ENCODE results near the gene AGBL3. TPM values are rescaled to one million over a fixed set of nuclear protein-coding genes. Genes with fewer than 3 reads are reported as not detected.

The AGBL3 gene
- total RNA-seq, 1 donor from 2014 or later, result 0.91 TPM

DNA sequence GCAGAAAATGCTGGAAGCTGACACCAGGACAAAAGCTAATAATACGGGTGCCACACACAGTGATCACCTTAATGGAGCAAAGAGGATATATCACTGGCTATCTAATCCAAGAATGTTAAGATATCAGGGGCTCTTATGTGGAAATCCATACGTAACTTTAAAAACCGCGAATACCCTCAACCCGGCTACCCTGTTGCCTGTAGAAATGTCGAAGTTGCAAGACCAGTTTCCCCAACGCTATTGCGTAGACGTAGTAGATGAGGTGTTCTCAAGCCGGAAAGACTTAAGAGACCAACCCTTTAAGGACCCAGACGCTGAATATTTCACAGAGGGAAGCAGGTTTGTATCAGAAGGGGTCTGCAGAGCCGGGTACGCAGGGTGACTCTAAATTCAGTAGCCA is 192.1 kb downstream of the AGBL3 start:
- Histone ChIP-seq H3K4me3 (ENCODE audit: insufficient read depth, low read depth, low read length) (no peak overlapping the region), H3K27me3 (ENCODE audit: insufficient read depth, low read length) (no peaks in the 10 kb centered on the region), H3K4me2 (ENCODE audit: low read length) (no peak overlapping the region), H4K20me1 (ENCODE audit: insufficient read depth, low read length) (no peaks in the 10 kb centered on the region), H3K4me1 (ENCODE audit: insufficient read depth, low read length) (no peaks in the 10 kb centered on the region), H3K9me3 (ENCODE audit: insufficient read depth, low read depth, low read length) (peaks cover 27% of the 10 kb centered on the region), H3K9ac (ENCODE audit: low read length) (no peak overlapping the region), H3K27ac (ENCODE audit: low read depth, low read length) (no peak overlapping the region), H3K79me2 (ENCODE audit: insufficient read depth, low read length) (no peaks in the 10 kb centered on the region), H2AFZ (ENCODE audit: low read depth, low read length) (no peak overlapping the region), H3K36me3 (ENCODE audit: insufficient read depth, low read length) (peaks cover 7% of the 10 kb centered on the region)
- Mint-ChIP-seq H3K4me3 (ENCODE audit: unreplicated experiment) (no peak overlapping the region), H3K27me3 (ENCODE audit: low read depth, unreplicated experiment) (no peaks in the 10 kb centered on the region), H3K36me3 (ENCODE audit: low read depth, unreplicated experiment) (peaks cover 27% of the 10 kb centered on the region), H3K27ac (ENCODE audit: unreplicated experiment) (no peak overlapping the region), H3K9me3 (ENCODE audit: unreplicated experiment) (peaks cover 30% of the 10 kb centered on the region), H3K4me1 (ENCODE audit: low read depth, unreplicated experiment) (peaks cover 5% of the 10 kb centered on the region)
- TF ChIP-seq CTCF (IDR thresholded peaks at IDR 0.05; ENCODE audit: insufficient read depth, low read depth, low read length), result no peak
- DNase-seq (ENCODE audit: low read depth) (no peak), FAIRE-seq (no peak)

- Histone ChIP-seq H4K20me1 (ENCODE audit: insufficient read depth, low read length) (no peaks in the 10 kb centered on the region), H3K9ac (ENCODE audit: low read length) (no peak overlapping the region), H3K79me2 (ENCODE audit: insufficient read depth, low read length) (no peaks in the 10 kb centered on the region), H2AFZ (ENCODE audit: low read depth, low read length) (no peak overlapping the region), H3K4me2 (ENCODE audit: low read length) (no peak overlapping the region), H3K4me3 (ENCODE audit: insufficient read depth, low read depth, low read length) (no peak overlapping the region), H3K27ac (ENCODE audit: low read depth, low read length) (no peak overlapping the region), H3K27me3 (ENCODE audit: insufficient read depth, low read length) (no peaks in the 10 kb centered on the region), H3K36me3 (ENCODE audit: insufficient read depth, low read length) (peaks cover 7% of the 10 kb centered on the region), H3K4me1 (ENCODE audit: insufficient read depth, low read length) (no peaks in the 10 kb centered on the region), H3K9me3 (ENCODE audit: insufficient read depth, low read depth, low read length) (peaks cover 27% of the 10 kb centered on the region)
- H3K27ac Mint-ChIP-seq (ENCODE audit: unreplicated experiment), result no peak overlapping the region
- peaks cover 5% of the 10 kb centered on the region for H3K4me1 Mint-ChIP-seq (ENCODE audit: low read depth, unreplicated experiment)
- H3K4me3 Mint-ChIP-seq (ENCODE audit: unreplicated experiment), result no peak overlapping the region
- peaks cover 37% of the 10 kb centered on the region for H3K36me3 Mint-ChIP-seq (ENCODE audit: low read depth, unreplicated experiment)
- H3K9me3 Mint-ChIP-seq (ENCODE audit: unreplicated experiment), result peaks cover 36% of the 10 kb centered on the region
- H3K27me3 Mint-ChIP-seq (ENCODE audit: low read depth, unreplicated experiment), result no peaks in the 10 kb centered on the region
- DNase-seq (ENCODE audit: low read depth) (no peak), FAIRE-seq (no peak)
- TF ChIP-seq EZH2 (IDR thresholded peaks at IDR 0.05; ENCODE audit: insufficient read depth, low read length) (no peak), CTCF (IDR thresholded peaks at IDR 0.05; ENCODE audit: insufficient read depth, low read depth, low read length) (no peak)
Observed at GRCh38 chr7:135179321-135179925, 193.1 kb downstream of the AGBL3 start.

DNA sequence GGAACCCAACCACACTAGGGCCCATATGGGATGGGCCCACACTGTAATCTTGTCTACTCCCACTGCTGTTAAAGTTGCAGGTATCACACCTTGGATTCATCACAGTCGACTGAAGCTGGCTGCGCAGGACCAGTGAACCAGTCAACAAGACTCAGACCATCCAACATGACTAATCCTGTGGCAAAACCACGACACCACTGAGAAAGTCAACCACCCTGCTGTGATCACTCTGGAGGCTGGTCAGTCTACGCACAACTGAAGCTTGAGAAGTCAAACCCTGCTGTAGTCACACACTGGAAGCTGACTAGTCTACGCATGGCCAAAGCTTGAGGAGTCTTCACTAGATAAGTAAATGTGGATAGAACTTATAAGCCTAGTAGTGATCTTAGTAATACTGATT is 193.8 kb downstream of the AGBL3 start:
- H3K36me3 ChIP-seq (ENCODE audit: insufficient read depth, low read length), result peaks cover 7% of the 10 kb centered on the region
- H3K27ac ChIP-seq (ENCODE audit: low read depth, low read length), result no peak overlapping the region
- H3K4me3 Mint-ChIP-seq (ENCODE audit: unreplicated experiment), result no peak overlapping the region
- H3K4me1 ChIP-seq (ENCODE audit: insufficient read depth, low read length), result no peaks in the 10 kb centered on the region
- no peak for FAIRE-seq
- no peak overlapping the region for H3K27ac Mint-ChIP-seq (ENCODE audit: unreplicated experiment)
- no peak overlapping the region for H2AFZ ChIP-seq (ENCODE audit: low read depth, low read length)
- H3K27me3 ChIP-seq (ENCODE audit: insufficient read depth, low read length), result no peaks in the 10 kb centered on the region
- no peak for TF ChIP-seq EZH2 (IDR thresholded peaks at IDR 0.05; ENCODE audit: insufficient read depth, low read length)
- no peak overlapping the region for H3K4me2 ChIP-seq (ENCODE audit: low read length)
- H3K4me3 ChIP-seq (ENCODE audit: insufficient read depth, low read depth, low read length), result no peak overlapping the region
- H3K9ac ChIP-seq (ENCODE audit: low read length), result no peak overlapping the region
- peaks cover 5% of the 10 kb centered on the region for H3K4me1 Mint-ChIP-seq (ENCODE audit: low read depth, unreplicated experiment)
- peaks cover 36% of the 10 kb centered on the region for H3K9me3 Mint-ChIP-seq (ENCODE audit: unreplicated experiment)
- no peaks in the 10 kb centered on the region for H4K20me1 ChIP-seq (ENCODE audit: insufficient read depth, low read length)
- H3K79me2 ChIP-seq (ENCODE audit: insufficient read depth, low read length), result no peaks in the 10 kb centered on the region
- H3K36me3 Mint-ChIP-seq (ENCODE audit: low read depth, unreplicated experiment), result peaks cover 42% of the 10 kb centered on the region
- DNase-seq (ENCODE audit: low read depth), result no peak
- H3K27me3 Mint-ChIP-seq (ENCODE audit: low read depth, unreplicated experiment), result no peaks in the 10 kb centered on the region
- peaks cover 27% of the 10 kb centered on the region for H3K9me3 ChIP-seq (ENCODE audit: insufficient read depth, low read depth, low read length)

Data from astrocyte (in vitro differentiated cells and primary cell).